ENCODE results near the gene SYCP3.
"Not testable (repeated sequence)": the region's sequence is repeated elsewhere in the genome, so short reads cannot be mapped to it uniquely, and the experiment has no call there.

SYCP3 gene

DNA sequence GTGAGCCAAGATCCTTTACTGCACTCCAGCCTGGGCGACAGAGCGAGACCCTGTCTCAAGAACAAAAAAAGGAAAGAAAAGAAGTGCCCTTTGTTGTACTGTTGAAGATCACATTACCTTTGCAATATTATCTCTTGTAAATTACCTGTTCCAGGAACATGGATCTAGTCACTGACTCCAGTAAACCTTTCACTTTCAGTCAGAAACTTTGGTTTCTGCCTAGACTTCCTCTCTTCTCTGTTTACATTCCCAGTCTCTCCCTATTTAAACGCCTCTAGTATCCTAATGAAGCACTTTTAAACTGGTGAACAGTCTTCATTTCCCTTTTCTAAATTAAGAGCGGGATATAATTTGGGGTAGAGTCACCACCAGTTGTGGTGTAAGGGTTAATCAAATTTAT, 29.0 kb downstream of the SYCP3 start:
- no peak for DNase-seq

GRCh38 chr12:101707131-101707782, 32.0 kb downstream of the SYCP3 start:
- no peak for DNase-seq

GRCh38 chr12:101706403-101706802, 32.9 kb downstream of the SYCP3 start:
- no peak for DNase-seq

DNA sequence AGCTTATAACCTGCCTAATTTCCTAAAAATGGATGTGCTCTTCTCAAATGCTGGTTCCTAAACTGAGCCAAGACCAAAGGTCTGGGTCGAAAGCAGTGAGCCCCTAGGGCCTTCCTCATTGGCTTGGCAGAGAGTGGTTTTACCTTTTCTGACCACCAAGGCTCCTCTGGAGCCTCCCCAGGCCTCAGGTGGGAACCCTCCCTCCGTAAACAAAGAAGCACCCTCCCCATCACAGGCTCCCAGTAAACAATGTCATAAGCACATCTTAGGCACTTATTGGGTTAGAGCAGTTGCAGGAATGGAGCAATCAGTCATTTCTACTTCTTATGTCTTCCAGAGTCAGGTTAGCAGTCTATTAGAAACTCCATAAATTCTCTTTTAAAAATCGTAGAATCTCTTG, 35.8 kb downstream of the SYCP3 start:
- no peak for DNase-seq

- no peak for DNase-seq
These were observed 38.9 kb downstream of the SYCP3 start for GRCh38 chr12:101700299-101700820.

- no peak for DNase-seq
These were observed 40.4 kb downstream of the SYCP3 start for GRCh38 chr12:101698800-101699347.

DNA sequence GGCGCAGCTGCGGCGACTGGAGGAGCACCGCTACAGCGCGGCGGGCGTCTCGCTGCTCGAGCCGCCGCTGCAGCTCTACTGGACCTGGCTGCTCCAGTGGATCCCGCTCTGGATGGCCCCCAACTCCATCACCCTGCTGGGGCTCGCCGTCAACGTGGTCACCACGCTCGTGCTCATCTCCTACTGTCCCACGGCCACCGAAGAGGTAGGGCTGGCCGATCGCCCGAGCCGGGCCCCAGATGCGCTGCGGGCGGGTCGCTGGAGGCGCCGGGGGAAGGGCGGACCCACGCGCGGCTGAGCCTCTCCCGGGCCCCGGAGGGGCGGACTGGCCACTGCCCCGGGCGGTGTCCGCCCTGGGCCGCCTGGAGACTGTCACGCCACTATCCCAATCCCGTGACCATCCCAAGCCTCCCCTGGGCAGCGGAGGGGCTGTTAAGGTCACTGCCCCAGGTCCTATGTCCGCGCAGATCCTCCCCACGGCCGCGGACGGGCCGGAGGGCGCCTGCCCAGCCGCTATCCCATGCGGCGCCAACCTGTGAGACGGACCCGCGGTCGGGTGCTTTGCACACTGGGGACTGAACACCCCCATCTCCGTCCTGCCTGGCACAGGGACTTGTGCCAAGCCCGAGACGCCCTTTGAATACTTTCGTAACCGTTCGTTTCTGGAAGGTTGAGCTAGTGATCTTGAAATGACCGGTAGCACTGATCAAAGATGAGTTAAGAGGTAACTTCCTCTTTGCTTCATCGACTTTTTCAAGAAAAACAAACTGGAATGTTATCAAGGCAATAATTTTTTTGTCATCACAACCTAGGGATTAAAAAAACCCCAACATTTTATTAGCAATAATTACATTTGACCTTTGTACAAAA, 41.1 kb downstream of the SYCP3 start:
- DNase-seq: peak in 1 of 5 experiments; percentile 40

GRCh38 chr12:101697197-101697929, 41.9 kb downstream of the SYCP3 start, which contains the start of gene CHPT1:
CHPT1 (plus strand) TSS chr12:101697640; CDS start chr12:101697862, 222 bp downstream.
- peak; percentile 12 to 74 (median 39) for DNase-seq

- peak in 1 of 5 experiments; percentile 21 for DNase-seq
These were observed 42.7 kb downstream of the SYCP3 start for GRCh38 chr12:101696251-101697196.

DNA sequence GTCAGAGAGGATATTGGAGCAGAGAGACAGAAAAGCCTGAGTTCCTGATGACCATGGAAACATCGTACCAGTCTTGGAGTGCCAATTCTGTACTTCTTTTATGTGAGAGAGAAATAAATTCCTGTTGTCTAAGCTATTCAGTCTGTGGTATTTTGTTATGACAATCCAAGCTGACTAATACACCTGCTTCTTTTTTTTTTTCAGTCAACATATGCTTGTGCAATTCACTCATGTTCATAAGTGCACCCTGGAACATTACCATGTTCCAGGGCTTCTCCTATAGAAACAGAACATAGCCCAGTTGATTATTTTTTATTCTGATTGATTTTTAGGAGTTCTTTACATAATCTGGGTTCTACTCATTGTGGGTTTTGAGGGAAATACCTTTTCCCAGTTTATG, 43.6 kb downstream of the SYCP3 start:
- no peak for DNase-seq

DNA sequence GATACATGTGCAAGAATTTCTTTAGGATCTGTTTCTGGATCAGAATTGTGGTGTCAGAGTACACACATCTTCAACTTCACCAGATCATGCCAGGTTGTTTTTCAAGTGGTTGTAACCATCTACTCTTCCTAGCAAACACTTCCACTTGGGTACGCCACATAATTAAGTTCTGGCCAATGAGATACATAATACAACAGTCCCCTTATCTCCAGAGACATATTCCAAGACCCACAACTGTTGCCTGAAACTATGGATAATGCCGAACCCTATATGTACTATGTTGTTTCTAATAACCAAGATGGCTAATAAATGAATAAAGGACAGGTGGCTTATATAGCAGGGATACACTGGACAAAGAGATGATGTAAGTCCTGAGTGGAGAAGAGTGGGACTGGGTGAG, 44.3 kb downstream of the SYCP3 start:
- DNase-seq: no peak

GRCh38 chr12:101694297-101694848, 44.9 kb downstream of the SYCP3 start:
- no peak for DNase-seq

- no peak for DNase-seq
These were observed 47.7 kb downstream of the SYCP3 start for GRCh38 chr12:101691503-101692096.

GRCh38 chr12:101690544-101691098, 48.6 kb downstream of the SYCP3 start:
- no peak for DNase-seq

DNA sequence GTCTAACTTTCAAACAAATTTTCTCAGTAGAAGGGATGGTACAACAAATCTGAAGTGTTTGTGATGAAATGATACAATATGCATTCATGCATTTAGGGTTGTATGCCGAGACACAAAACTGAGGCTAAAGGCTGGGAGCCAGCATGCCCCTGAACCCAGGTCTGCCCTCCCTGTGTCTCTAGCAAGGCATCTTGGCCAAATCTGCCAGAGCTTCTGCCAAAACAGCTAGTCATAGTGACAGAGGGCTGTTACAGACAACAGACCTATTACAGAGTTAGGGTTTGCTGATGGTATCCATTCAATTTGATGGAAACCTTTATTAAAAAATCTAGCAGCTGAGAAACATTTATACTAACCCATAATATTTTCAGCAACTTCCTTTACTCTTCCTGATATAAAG, 53.1 kb downstream of the SYCP3 start:
- no peak for DNase-seq

DNA sequence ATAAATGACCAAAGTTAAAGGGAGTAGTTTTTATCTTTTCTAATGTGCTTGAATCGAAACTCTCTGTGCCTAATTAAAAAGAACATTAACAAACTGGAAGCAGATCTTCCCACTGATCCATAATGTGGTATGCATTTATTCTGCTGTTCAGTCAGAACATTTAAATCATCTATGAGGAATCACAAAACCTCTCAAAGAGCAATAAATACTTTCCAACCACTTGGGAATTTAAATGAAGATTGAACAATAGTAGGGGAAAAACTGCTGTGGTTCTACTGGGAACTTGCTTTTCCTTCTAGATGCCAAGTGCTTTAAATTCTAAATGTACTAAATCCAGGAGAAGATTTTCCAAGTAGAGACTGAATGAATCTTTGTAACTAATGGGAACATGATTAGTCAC, 54.2 kb downstream of the SYCP3 start:
- DNase-seq: no peak

DNA sequence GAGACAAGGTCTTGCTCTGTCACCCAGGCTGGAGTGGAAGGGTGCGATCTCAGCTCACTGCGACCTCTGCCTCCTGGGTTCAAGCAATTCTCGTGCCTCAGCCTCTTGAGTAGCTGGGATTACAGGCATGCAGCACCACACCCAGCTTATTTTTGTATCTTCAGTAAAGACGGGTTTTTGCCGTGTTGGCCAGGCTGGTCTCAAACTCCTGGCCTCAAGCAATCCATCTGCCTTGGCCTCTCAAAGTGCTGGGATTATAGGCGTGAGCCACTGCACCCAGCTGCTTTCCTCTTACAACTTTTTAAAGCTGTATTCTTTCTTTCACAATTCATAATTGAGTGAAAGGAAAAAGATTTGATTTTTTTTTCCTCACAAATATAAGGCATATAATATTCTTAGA, 57.6 kb downstream of the SYCP3 start:
- not testable (repeated sequence) for DNase-seq

GRCh38 chr12:101680647-101681046, 58.6 kb downstream of the SYCP3 start:
- DNase-seq: no peak

GRCh38 chr12:101680240-101680639, 59.0 kb downstream of the SYCP3 start:
- no peak for DNase-seq
